HepG2 (cell line): Measurements from ENCODE around the gene TCF25. TPM values are rescaled to one million over a fixed set of nuclear protein-coding genes. Genes with fewer than 3 reads are reported as not detected.

Source experiments
- ASH2L ChIP-seq: fragments of 300-600, 200-600 bp; sonication (generic); IDR thresholded peaks from 2 replicates; pipeline ENCODE4 v1.7.0; 2017; ENCODE audit warnings: low read depth, mild to moderate bottlenecking, moderate library complexity, mixed read lengths, low read length; ENCODE audit not compliant: insufficient read length
- ESRRA ChIP-seq: sonication (generic); formaldehyde crosslinking; IDR thresholded peaks from 2 replicates; pipeline ENCODE4 v1.5.1; 2020; ENCODE audit warnings: mild to moderate bottlenecking, low read depth, missing genetic modification reagents
- GRHL1 ChIP-seq: sonication (generic); formaldehyde crosslinking; conservative IDR thresholded peaks from 2 replicates; pipeline ENCODE4 v1.8.0; 2022; ENCODE audit warnings: missing genetic modification reagents
- PRDM15 ChIP-seq: sonication (generic); formaldehyde crosslinking; IDR thresholded peaks from 2 replicates; pipeline ENCODE4 v1.4.0; 2020; ENCODE audit warnings: missing genetic modification reagents
- RCOR2 ChIP-seq: IDR thresholded peaks from 2 replicates; pipeline ENCODE4 v1.6.1; 2016; ENCODE audit warnings: missing biosample characterization, missing genetic modification reagents
- SPEN ChIP-seq: sonication (generic); formaldehyde crosslinking; IDR thresholded peaks from 2 replicates; pipeline ENCODE4 v1.5.1; 2020; ENCODE audit warnings: low read depth, mild to moderate bottlenecking, missing genetic modification reagents
- SRSF9 ChIP-seq: fragments of 200-400 bp; formaldehyde crosslinking; IDR thresholded peaks from 2 replicates; pipeline ENCODE4 v1.6.1; 2018; ENCODE audit warnings: borderline replicate concordance, mild to moderate bottlenecking, low read depth, low read length; ENCODE audit not compliant: insufficient read depth, poor library complexity, severe bottlenecking
- TEAD2 ChIP-seq: sonication (generic); formaldehyde crosslinking; IDR thresholded peaks from 2 replicates; pipeline ENCODE4 v1.9.0; 2021; ENCODE audit warnings: missing genetic modification reagents
- TFDP2 ChIP-seq: sonication (generic); formaldehyde crosslinking; IDR thresholded peaks from 2 replicates; pipeline ENCODE4 v1.4.0; 2020; ENCODE audit warnings: missing genetic modification reagents
- ZEB1 ChIP-seq: IDR thresholded peaks from 2 replicates; pipeline ENCODE4 v1.6.1; 2012; ENCODE audit warnings: mild to moderate bottlenecking, low read depth, inconsistent platforms; ENCODE audit not compliant: insufficient replicate concordance
- ZFAT ChIP-seq: sonication (generic); formaldehyde crosslinking; conservative IDR thresholded peaks from 2 replicates; pipeline ENCODE4 v1.8.1; 2023; ENCODE audit warnings: missing genetic modification reagents, inconsistent platforms
- ZNF142 ChIP-seq: sonication (generic); formaldehyde crosslinking; IDR thresholded peaks from 2 replicates; pipeline ENCODE4 v1.4.0; 2020; ENCODE audit warnings: missing genetic modification reagents
- ZNF337 ChIP-seq: sonication (generic); formaldehyde crosslinking; IDR thresholded peaks from 2 replicates; pipeline ENCODE4 v1.5.1; 2020; ENCODE audit warnings: missing genetic modification reagents, low read depth, mild to moderate bottlenecking, borderline replicate concordance
- ZNF75D ChIP-seq: sonication (generic); formaldehyde crosslinking; IDR thresholded peaks from 2 replicates; pipeline ENCODE4 v1.8.1; 2023; ENCODE audit warnings: missing genetic modification reagents, mild to moderate bottlenecking, borderline replicate concordance
- polyA plus RNA-seq, 8 experiments: library from polyadenylated mRNA; depleted of rRNA in 3 of 8; stranded (reverse) in 7 of 8; unstranded in 1 of 8; fragments of >200 nt; fragmentation: Illumina TruSeq in 4 of 8; extraction: Trizol in 4 of 8; gene quantifications; 2 replicates each; pipeline versions ENCODE4 v1.2.1 to v1.2.3, GENCODE V29; 2011 to 2016; ENCODE audit warnings: low read depth in 4 of 8, missing spikeins in 1 of 8, mixed read lengths in 1 of 8; ENCODE audit not compliant: insufficient read depth in 1 of 8
- total RNA-seq, 5 experiments: library from RNA; depleted of rRNA; stranded (reverse); fragments of >200 nt; fragmentation: Illumina TruSeq; extraction: Trizol; gene quantifications; 2 replicates each; pipeline ENCODE4 v1.2.3, GENCODE V29; 2016; ENCODE audit warnings: low read depth in 1 of 5
- TF ChIP-seq, protein P1 (sequence below): IDR thresholded peaks from 2 replicates; pipeline ENCODE4 v1.6.1; 2012; ENCODE audit warnings: inconsistent platforms

Gene TCF25
- total and polyA plus RNA-seq, 2 of the 13 experiments (the other 11 are each of a cell fraction or from before 2014, with no cell fraction given), result 138 to 206 TPM

DNA sequence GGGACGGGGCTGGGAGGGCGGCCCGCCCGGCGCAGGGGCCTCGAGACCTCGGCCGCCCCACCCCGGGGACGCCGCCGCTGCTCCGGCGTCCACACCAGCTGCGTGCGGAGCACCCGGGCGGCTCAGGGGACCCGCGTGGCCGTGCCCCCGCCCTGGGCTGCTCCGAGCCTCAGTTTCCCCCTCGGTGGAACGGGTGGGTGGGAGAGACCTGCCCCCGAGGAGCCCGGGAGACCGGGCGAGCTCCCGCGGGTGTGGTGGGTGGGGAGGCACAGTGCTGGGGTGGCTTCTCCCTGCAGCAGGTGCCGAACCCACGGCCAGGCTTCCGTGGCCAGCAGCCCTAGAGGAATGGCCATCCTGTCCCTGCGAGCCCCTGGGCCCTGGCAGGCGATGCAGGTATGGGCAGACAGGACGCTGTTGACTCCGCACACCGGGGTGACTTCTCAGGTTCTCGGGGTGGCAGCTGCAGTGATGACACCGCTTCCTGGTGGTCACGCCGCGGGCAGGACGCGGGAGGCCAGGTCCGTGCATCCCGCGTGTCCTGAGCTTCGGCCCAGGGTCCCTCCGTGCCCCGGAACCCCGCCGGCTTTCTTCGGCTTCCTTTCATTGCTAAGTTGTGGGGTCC lies 75.8 kb downstream of the TCF25 start (continued):
- TF ChIP-seq ASH2L (no peak), TFDP2 (CRISPR knock-in tag) (no peak), ZEB1 (no peak), ESRRA (CRISPR knock-in tag) (0 out of 2 replicates have a peak, but pooled peaks have one; percentile 19), ZNF75D (no peak), TEAD2 (CRISPR knock-in tag) (no peak), GRHL1 (no peak), ZNF337 (no peak), ZFAT (CRISPR knock-in tag) (no peak), SRSF9 (no peak), RCOR2 (CRISPR knock-in tag) (no peak), ZNF142 (CRISPR knock-in tag) (no peak), SPEN (CRISPR knock-in tag) (no peak), PRDM15 (CRISPR knock-in tag) (no peak)
- TF ChIP-seq, protein P1, sequence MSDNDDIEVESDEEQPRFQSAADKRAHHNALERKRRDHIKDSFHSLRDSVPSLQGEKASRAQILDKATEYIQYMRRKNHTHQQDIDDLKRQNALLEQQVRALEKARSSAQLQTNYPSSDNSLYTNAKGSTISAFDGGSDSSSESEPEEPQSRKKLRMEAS, result peak; percentile 39
